Measurements from ENCODE around the gene USP6NL. TPM values are rescaled to one million over a fixed set of nuclear protein-coding genes. Genes with fewer than 3 reads are reported as not detected.

Gene USP6NL
- total RNA-seq, 1 donor from 2014 or later: 13.8 TPM

- no peak for TF ChIP-seq CTCF (IDR thresholded peaks at IDR 0.05)
- H3K36me3 Mint-ChIP-seq (ENCODE audit: unreplicated experiment): peaks cover 17% of the 10 kb centered on the region
- no peak for DNase-seq (ENCODE audit: extremely low spot score, unreplicated experiment)
- H3K27me3 Mint-ChIP-seq (ENCODE audit: unreplicated experiment): no peaks in the 10 kb centered on the region
- peaks cover 2% of the 10 kb centered on the region for H3K4me1 Mint-ChIP-seq (ENCODE audit: unreplicated experiment)
- no peak overlapping the region for H3K27ac Mint-ChIP-seq (ENCODE audit: unreplicated experiment)
- no peaks in the 10 kb centered on the region for H3K9me3 Mint-ChIP-seq (ENCODE audit: unreplicated experiment)
- H3K4me3 Mint-ChIP-seq (ENCODE audit: unreplicated experiment): no peak overlapping the region
These were observed 130.8 kb downstream of the USP6NL start for GRCh38 chr10:11480687-11481086.

- TF ChIP-seq CTCF (IDR thresholded peaks at IDR 0.05): no peak
- no peak overlapping the region for H3K27ac Mint-ChIP-seq (ENCODE audit: unreplicated experiment)
- no peak for DNase-seq (ENCODE audit: extremely low spot score, unreplicated experiment)
- peaks cover 14% of the 10 kb centered on the region for H3K36me3 Mint-ChIP-seq (ENCODE audit: unreplicated experiment)
- no peaks in the 10 kb centered on the region for H3K27me3 Mint-ChIP-seq (ENCODE audit: unreplicated experiment)
- no peak overlapping the region for H3K4me3 Mint-ChIP-seq (ENCODE audit: unreplicated experiment)
- peaks cover 2% of the 10 kb centered on the region for H3K4me1 Mint-ChIP-seq (ENCODE audit: unreplicated experiment)
- H3K9me3 Mint-ChIP-seq (ENCODE audit: unreplicated experiment): no peaks in the 10 kb centered on the region
These were observed 132.2 kb downstream of the USP6NL start for GRCh38 chr10:11479300-11479699.

GRCh38 chr10:11478807-11479206 is 132.6 kb downstream of the USP6NL start:
- H3K9me3 Mint-ChIP-seq (ENCODE audit: unreplicated experiment): no peaks in the 10 kb centered on the region
- H3K27ac Mint-ChIP-seq (ENCODE audit: unreplicated experiment): no peak overlapping the region
- no peak overlapping the region for H3K4me3 Mint-ChIP-seq (ENCODE audit: unreplicated experiment)
- no peak for DNase-seq (ENCODE audit: extremely low spot score, unreplicated experiment)
- H3K27me3 Mint-ChIP-seq (ENCODE audit: unreplicated experiment): no peaks in the 10 kb centered on the region
- TF ChIP-seq CTCF (IDR thresholded peaks at IDR 0.05): no peak
- peaks cover 2% of the 10 kb centered on the region for H3K4me1 Mint-ChIP-seq (ENCODE audit: unreplicated experiment)
- peaks cover 10% of the 10 kb centered on the region for H3K36me3 Mint-ChIP-seq (ENCODE audit: unreplicated experiment)

GRCh38 chr10:11475831-11476434 is 135.5 kb downstream of the USP6NL start:
- peaks cover 1% of the 10 kb centered on the region for H3K4me1 Mint-ChIP-seq (ENCODE audit: unreplicated experiment)

More at GRCh38 chr10:11475831-11476434, 135.5 kb downstream of the USP6NL start:
- H3K27me3 Mint-ChIP-seq (ENCODE audit: unreplicated experiment): no peaks in the 10 kb centered on the region
- peaks cover 4% of the 10 kb centered on the region for H3K36me3 Mint-ChIP-seq (ENCODE audit: unreplicated experiment)
- no peak for TF ChIP-seq CTCF (IDR thresholded peaks at IDR 0.05)
- no peak overlapping the region for H3K27ac Mint-ChIP-seq (ENCODE audit: unreplicated experiment)
- H3K9me3 Mint-ChIP-seq (ENCODE audit: unreplicated experiment): no peaks in the 10 kb centered on the region
- no peak for DNase-seq (ENCODE audit: extremely low spot score, unreplicated experiment)
- H3K4me3 Mint-ChIP-seq (ENCODE audit: unreplicated experiment): no peak overlapping the region

Data from osteocyte (in vitro differentiated cells).